ENCODE data around the gene SPOCK2.

SPOCK2 gene

GRCh38 chr10:72065439-72066025, 22.8 kb downstream of the SPOCK2 start:
- no peak for TF ChIP-seq ZNF274 (IDR thresholded peaks at IDR 0.05; ENCODE audit: low read depth, low read length)

GRCh38 chr10:72063703-72064391, 24.5 kb downstream of the SPOCK2 start:
- no peak for TF ChIP-seq ZNF274 (IDR thresholded peaks at IDR 0.05; ENCODE audit: low read depth, low read length)
- no peak overlapping the region for H3K4me3 ChIP-seq (ENCODE audit: low read length)

More at GRCh38 chr10:72065439-72066025, 22.8 kb downstream of the SPOCK2 start:
- H3K4me3 ChIP-seq (ENCODE audit: low read length), result no peak overlapping the region

- H3K4me3 ChIP-seq (ENCODE audit: low read length), result no peak overlapping the region
- TF ChIP-seq ZNF274 (IDR thresholded peaks at IDR 0.05; ENCODE audit: low read depth, low read length), result no peak
Measured at GRCh38 chr10:72062832-72063702, 25.3 kb downstream of the SPOCK2 start.

GRCh38 chr10:72062382-72062781, 26.0 kb downstream of the SPOCK2 start:
- H3K4me3 ChIP-seq (ENCODE audit: low read length), result no peak overlapping the region
- no peak for TF ChIP-seq ZNF274 (IDR thresholded peaks at IDR 0.05; ENCODE audit: low read depth, low read length)

- TF ChIP-seq ZNF274 (IDR thresholded peaks at IDR 0.05; ENCODE audit: low read depth, low read length), result no peak
- H3K4me3 ChIP-seq (ENCODE audit: low read length), result no peak overlapping the region
Measured at GRCh38 chr10:72061930-72062329, 26.4 kb downstream of the SPOCK2 start.

- no peak for TF ChIP-seq ZNF274 (IDR thresholded peaks at IDR 0.05; ENCODE audit: low read depth, low read length)
- H3K4me3 ChIP-seq (ENCODE audit: low read length), result no peak overlapping the region
Measured at GRCh38 chr10:72061491-72061890, 26.9 kb downstream of the SPOCK2 start.

- no peak overlapping the region for H3K4me3 ChIP-seq (ENCODE audit: low read length)
- TF ChIP-seq ZNF274 (IDR thresholded peaks at IDR 0.05; ENCODE audit: low read depth, low read length), result no peak
Measured at GRCh38 chr10:72059843-72060822, 28.2 kb downstream of the SPOCK2 start.

- no peak overlapping the region for H3K4me3 ChIP-seq (ENCODE audit: low read length)
Measured at GRCh38 chr10:72058989-72059842, 29.1 kb downstream of the SPOCK2 start.

GRCh38 chr10:72058347-72058898, 29.9 kb downstream of the SPOCK2 start:
- H3K4me3 ChIP-seq (ENCODE audit: low read length), result no peak overlapping the region
- TF ChIP-seq ZNF274 (IDR thresholded peaks at IDR 0.05; ENCODE audit: low read depth, low read length), result no peak

More at GRCh38 chr10:72058989-72059842, 29.1 kb downstream of the SPOCK2 start:
- TF ChIP-seq ZNF274 (IDR thresholded peaks at IDR 0.05; ENCODE audit: low read depth, low read length), result no peak

GRCh38 chr10:72056932-72057751, 31.2 kb downstream of the SPOCK2 start:
- H3K4me3 ChIP-seq (ENCODE audit: low read length), result no peak overlapping the region
- TF ChIP-seq ZNF274 (IDR thresholded peaks at IDR 0.05; ENCODE audit: low read depth, low read length), result no peak

GRCh38 chr10:72056113-72056512, 32.2 kb downstream of the SPOCK2 start:
- TF ChIP-seq ZNF274 (IDR thresholded peaks at IDR 0.05; ENCODE audit: low read depth, low read length), result no peak
- H3K4me3 ChIP-seq (ENCODE audit: low read length), result no peak overlapping the region

- TF ChIP-seq ZNF274 (IDR thresholded peaks at IDR 0.05; ENCODE audit: low read depth, low read length), result no peak
Measured at GRCh38 chr10:72053690-72054089, 34.7 kb downstream of the SPOCK2 start.

More at GRCh38 chr10:72053690-72054089, 34.7 kb downstream of the SPOCK2 start:
- no peak overlapping the region for H3K4me3 ChIP-seq (ENCODE audit: low read length)

All from GM08714 (cell line).